ENCODE data around the gene EIF2AK2.

DNA sequence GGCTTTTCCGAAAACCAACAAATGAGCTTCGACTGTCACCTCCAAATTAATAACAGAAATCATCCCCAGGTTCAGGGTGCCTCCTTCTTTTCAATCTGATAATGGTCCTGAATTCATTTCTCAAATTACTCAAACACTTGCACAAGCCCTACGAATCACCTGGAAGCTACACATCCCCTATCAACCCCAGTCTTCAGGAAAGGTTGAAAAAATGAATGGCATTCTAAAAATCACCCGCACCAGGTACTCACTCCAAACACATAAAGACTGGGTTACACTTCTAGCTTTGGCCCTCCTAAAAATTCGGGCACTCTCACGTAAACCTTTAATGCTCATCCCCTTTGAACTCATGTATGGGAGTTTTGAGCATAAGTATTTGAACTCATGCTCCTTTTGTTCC lies 23.9 kb downstream of the EIF2AK2 start:
- TF ChIP-seq ZNF70 (CRISPR knock-in tag; IDR thresholded peaks at IDR 0.05) (no peak), ARNTL (CRISPR knock-in tag; IDR thresholded peaks at IDR 0.05; ENCODE audit: borderline replicate concordance, low read depth) (no peak), ISL1 (CRISPR knock-in tag; IDR thresholded peaks at IDR 0.05) (no peak), ESRRG (CRISPR knock-in tag; IDR thresholded peaks at IDR 0.05) (no peak), RARB (CRISPR knock-in tag; IDR thresholded peaks at IDR 0.05) (no peak), TCF4 (CRISPR knock-in tag; IDR thresholded peaks at IDR 0.05; ENCODE audit: borderline replicate concordance) (no peak), OSR1 (CRISPR knock-in tag; IDR thresholded peaks at IDR 0.05) (no peak), ZFP30 (CRISPR knock-in tag; IDR thresholded peaks at IDR 0.05) (no peak), ZFP3 (CRISPR knock-in tag; IDR thresholded peaks at IDR 0.05) (no peak), SNAI2 (CRISPR knock-in tag; IDR thresholded peaks at IDR 0.05) (no peak)
- TF ChIP-seq, protein P1, sequence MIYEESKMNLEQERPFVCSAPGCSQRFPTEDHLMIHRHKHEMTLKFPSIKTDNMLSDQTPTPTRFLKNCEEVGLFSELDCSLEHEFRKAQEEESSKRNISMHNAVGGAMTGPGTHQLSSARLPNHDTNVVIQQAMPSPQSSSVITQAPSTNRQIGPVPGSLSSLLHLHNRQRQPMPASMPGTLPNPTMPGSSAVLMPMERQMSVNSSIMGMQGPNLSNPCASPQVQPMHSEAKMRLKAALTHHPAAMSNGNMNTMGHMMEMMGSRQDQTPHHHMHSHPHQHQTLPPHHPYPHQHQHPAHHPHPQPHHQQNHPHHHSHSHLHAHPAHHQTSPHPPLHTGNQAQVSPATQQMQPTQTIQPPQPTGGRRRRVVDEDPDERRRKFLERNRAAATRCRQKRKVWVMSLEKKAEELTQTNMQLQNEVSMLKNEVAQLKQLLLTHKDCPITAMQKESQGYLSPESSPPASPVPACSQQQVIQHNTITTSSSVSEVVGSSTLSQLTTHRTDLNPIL (CRISPR knock-in tag; IDR thresholded peaks at IDR 0.05; ENCODE audit: low read depth) = no peak
- TF ChIP-seq, protein P2, sequence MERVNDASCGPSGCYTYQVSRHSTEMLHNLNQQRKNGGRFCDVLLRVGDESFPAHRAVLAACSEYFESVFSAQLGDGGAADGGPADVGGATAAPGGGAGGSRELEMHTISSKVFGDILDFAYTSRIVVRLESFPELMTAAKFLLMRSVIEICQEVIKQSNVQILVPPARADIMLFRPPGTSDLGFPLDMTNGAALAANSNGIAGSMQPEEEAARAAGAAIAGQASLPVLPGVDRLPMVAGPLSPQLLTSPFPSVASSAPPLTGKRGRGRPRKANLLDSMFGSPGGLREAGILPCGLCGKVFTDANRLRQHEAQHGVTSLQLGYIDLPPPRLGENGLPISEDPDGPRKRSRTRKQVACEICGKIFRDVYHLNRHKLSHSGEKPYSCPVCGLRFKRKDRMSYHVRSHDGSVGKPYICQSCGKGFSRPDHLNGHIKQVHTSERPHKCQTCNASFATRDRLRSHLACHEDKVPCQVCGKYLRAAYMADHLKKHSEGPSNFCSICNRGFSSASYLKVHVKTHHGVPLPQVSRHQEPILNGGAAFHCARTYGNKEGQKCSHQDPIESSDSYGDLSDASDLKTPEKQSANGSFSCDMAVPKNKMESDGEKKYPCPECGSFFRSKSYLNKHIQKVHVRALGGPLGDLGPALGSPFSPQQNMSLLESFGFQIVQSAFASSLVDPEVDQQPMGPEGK (CRISPR knock-in tag; IDR thresholded peaks at IDR 0.05; ENCODE audit: borderline replicate concordance) = no peak
